Kidney (tissue), 14 donors: Measurements from ENCODE around the gene PAM16. TPM values are rescaled to one million over a fixed set of nuclear protein-coding genes. Genes with fewer than 3 reads are reported as not detected.

Experiments
- DNase-seq, 5 donors: peaks; one replicate each; pipeline ENCODE4 v3.0.0-alpha.2; 2013 to 2020
- FAIRE-seq: peaks from 2 replicates; lab custom pipeline; 2012; peaks lifted over from hg19 to GRCh38; lab: Jason Lieb, UNC
- H3K27ac ChIP-seq, 2 donors: one replicate each; pipeline ENCODE4 v1.7.0; 2013; ENCODE audit warnings: low read depth in 2 of 2, low read length in 2 of 2, inconsistent platforms in 1 of 2
- H3K27me3 ChIP-seq: one replicate; pipeline ENCODE4 v1.7.1; 2013; ENCODE audit warnings: low read length, inconsistent platforms; ENCODE audit not compliant: control insufficient read depth, insufficient read depth
- H3K36me3 ChIP-seq, 3 donors: one replicate each; pipeline versions ENCODE4 v1.7.0 to v1.7.1; 2013; ENCODE audit warnings: low read length in 3 of 3, control low read depth in 1 of 3, inconsistent platforms in 1 of 3; ENCODE audit not compliant: insufficient read depth in 3 of 3, control insufficient read depth in 2 of 3
- H3K4me1 ChIP-seq, 3 donors: one replicate each; pipeline versions ENCODE4 v1.7.0 to v1.7.1; 2013; ENCODE audit warnings: low read length in 3 of 3, inconsistent platforms in 1 of 3, low read depth in 1 of 3; ENCODE audit not compliant: control insufficient read depth in 2 of 3, insufficient read depth in 2 of 3
- H3K4me3 ChIP-seq, 3 donors: one replicate each; pipeline versions ENCODE4 v1.7.0 to v1.8.1; 2013; ENCODE audit warnings: low read length in 3 of 3, control low read depth in 1 of 3, inconsistent platforms in 1 of 3
- H3K9ac ChIP-seq, 3 donors: one replicate each; pipeline versions ENCODE4 v1.7.0 to v1.7.1; 2013; ENCODE audit warnings: low read length in 3 of 3, control low read depth in 1 of 3, inconsistent platforms in 1 of 3
- H3K9me3 ChIP-seq, 3 donors: one replicate each; pipeline versions ENCODE4 v1.7.0 to v1.7.1; 2013; ENCODE audit warnings: low read length in 3 of 3, control low read depth in 1 of 3, inconsistent platforms in 1 of 3; ENCODE audit not compliant: control insufficient read depth in 2 of 3, insufficient read depth in 1 of 3
- CTCF ChIP-seq: IDR thresholded peaks from 3 replicates; pipeline ENCODE4 v1.5.1; 2012; ENCODE audit warnings: mild to moderate bottlenecking, moderate library complexity, borderline replicate concordance; ENCODE audit not compliant: insufficient read depth; ENCODE audit errors: extremely low read depth
- intact Hi-C: fragments of 100-400 bp; cut with DNase I; formaldehyde crosslinking; loops from one replicate; pipeline ENCODE4 v1.11.1; 2022
- polyA plus RNA-seq: library from polyadenylated mRNA; stranded (reverse); fragments of 350-450 nt; fragmentation: Illumina TruSeq; extraction: RNeasy Lipid Tissue Mini Kit (QIAGEN cat#74804); gene quantifications from one replicate; pipeline ENCODE4 v1.2.3, GENCODE V29; 2014; ENCODE audit warnings: low read depth, low replicate concordance; ENCODE audit not compliant: insufficient read depth
- total RNA-seq: library from RNA; stranded (reverse); fragmentation: NEBNext Ultra II Directional; extraction: Animal tissue kit (Norgen Biotek cat#: 25700); gene quantifications from one replicate; pipeline ENCODE4 v1.2.1, GENCODE V29; 2021
- donor health status: control.
- donor health status: control.
- donor health status: control.
- donor health status: control.
- donor health status: control.
- donor health status: DM: yes; HTN: yes; CAD: no.
- donor health status: Normal renal cell carcinoma (clear cell type).

Gene PAM16
- total and polyA plus RNA-seq, 2 donors from 2014 or later = 29.4 to 61.1 TPM

- intact Hi-C loops = loop anchor here (5.0 kb wide), 1 partner anchor 37 kb away; no protein-coding TSS in a partner anchor
- H3K4me3 ChIP-seq = peak overlapping the region in 1 of 3 donors; percentile 52
- H3K36me3 ChIP-seq = peaks cover 0 to 9% (median 0%) of the 10 kb centered on the region in 3 donors
- FAIRE-seq = no peak
- peak overlapping the region in 2 of 3 donors; percentile 51 to 65 for H3K9ac ChIP-seq
- H3K9me3 ChIP-seq = no peaks in the 10 kb centered on the region
- no peak for TF ChIP-seq CTCF
- peak overlapping the region; percentile 91 to 95 for H3K27ac ChIP-seq
- peaks cover 0 to 46% (median 43%) of the 10 kb centered on the region in 3 donors for H3K4me1 ChIP-seq
- peak in 3 of 5 donors; percentile 37 to 79 (median 67) for DNase-seq
- H3K27me3 ChIP-seq = no peaks in the 10 kb centered on the region
Measured at GRCh38 chr16:4328782-4329775, 22.0 kb downstream of the PAM16 start.

GRCh38 chr16:4328046-4328781, 22.9 kb downstream of the PAM16 start:
- Histone ChIP-seq H3K9ac (peak overlapping the region in 2 of 3 donors; percentile 9 to 65), H3K27me3 (no peaks in the 10 kb centered on the region), H3K27ac (peak overlapping the region; percentile 91 to 95), H3K4me1 (peaks cover 0 to 54% (median 52%) of the 10 kb centered on the region in 3 donors), H3K36me3 (peaks cover 0 to 3% (median 0%) of the 10 kb centered on the region in 3 donors), H3K9me3 (no peaks in the 10 kb centered on the region), H3K4me3 (peak overlapping the region in 1 of 3 donors; percentile 52)
- TF ChIP-seq CTCF = peak; percentile 51
- FAIRE-seq (no peak), DNase-seq (peak; percentile 90 to 96 (median 92))
- intact Hi-C loops = loop anchor here (5.0 kb wide), 1 partner anchor 36 kb away; no protein-coding TSS in a partner anchor

- H3K36me3 ChIP-seq = no peaks in the 10 kb centered on the region
- FAIRE-seq = no peak
- no peaks in the 10 kb centered on the region for H3K9me3 ChIP-seq
- no peaks in the 10 kb centered on the region for H3K27me3 ChIP-seq
- H3K4me1 ChIP-seq = peaks cover 0 to 57% (median 57%) of the 10 kb centered on the region in 3 donors
- DNase-seq = peak in 4 of 5 donors; percentile 34 to 79 (median 64)
- no peak for TF ChIP-seq CTCF
- intact Hi-C loops = loop anchor here (5.0 kb wide), 1 partner anchor 35 kb away; no protein-coding TSS in a partner anchor
- H3K9ac ChIP-seq = peak overlapping the region in 2 of 3 donors; percentile 9 to 65
- peak overlapping the region; percentile 91 to 95 for H3K27ac ChIP-seq
- H3K4me3 ChIP-seq = peak overlapping the region in 1 of 3 donors; percentile 52
Measured at GRCh38 chr16:4327386-4328045, 23.6 kb downstream of the PAM16 start.
